Measurements from ENCODE around the gene S100A11. TPM values are rescaled to one million over a fixed set of nuclear protein-coding genes. Genes with fewer than 3 reads are reported as not detected.

S100A11 gene
- total RNA-seq, 1 experiment from 2014 or later: 474 TPM

DNA sequence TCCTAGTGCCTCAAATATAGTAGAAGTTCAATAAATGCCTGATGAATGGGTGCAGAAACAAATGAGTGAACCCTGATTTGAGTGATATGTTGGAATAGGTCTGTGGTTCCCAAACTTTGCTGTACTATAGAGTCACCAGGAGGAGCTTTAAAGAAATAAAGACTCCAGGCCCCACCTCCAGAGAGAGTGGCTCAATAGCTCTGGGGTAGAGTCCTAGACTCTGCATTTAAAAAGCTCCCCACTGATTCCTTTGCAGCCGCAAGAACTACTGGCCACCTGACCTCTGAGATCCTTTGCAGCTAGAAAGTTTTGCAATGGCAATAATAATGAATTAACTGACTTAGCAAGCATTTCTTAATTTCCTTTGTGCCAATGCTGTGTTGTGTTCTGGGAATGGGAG lies 31.1 kb upstream of the S100A11 start:
- ChIA-PET POLR2A (no interaction called here), CTCF (no interaction called here)
- intact Hi-C loops (cut with micrococcal nuclease; ENCODE audit: unreplicated experiment) (no loop called here), in situ Hi-C loops (cut with HindIII; ENCODE audit: low pct_unique_long_range_greater_than_20kb, low sequenced_read_pairs) (no loop called here)
- Histone ChIP-seq H3K27me3 (ENCODE audit: control insufficient read depth, insufficient read depth, low read length) (no peaks in the 10 kb centered on the region; the same call in 1 of the 2 replicates), H3K9me3 (ENCODE audit: control insufficient read depth, insufficient read depth, low read depth, low read length) (no peaks in the 10 kb centered on the region), H3K4me3 (ENCODE audit: low read depth in 2 of 2, low read length in 2 of 2) (no peak overlapping the region), H3K27ac (ENCODE audit: low read length) (no peak overlapping the region), H3K4me1 (ENCODE audit: control insufficient read depth, insufficient read depth, low read length) (no peaks in the 10 kb centered on the region), H3K36me3 (ENCODE audit: control insufficient read depth, insufficient read depth, low read length) (no peaks in the 10 kb centered on the region)
- TF ChIP-seq, protein P1, sequence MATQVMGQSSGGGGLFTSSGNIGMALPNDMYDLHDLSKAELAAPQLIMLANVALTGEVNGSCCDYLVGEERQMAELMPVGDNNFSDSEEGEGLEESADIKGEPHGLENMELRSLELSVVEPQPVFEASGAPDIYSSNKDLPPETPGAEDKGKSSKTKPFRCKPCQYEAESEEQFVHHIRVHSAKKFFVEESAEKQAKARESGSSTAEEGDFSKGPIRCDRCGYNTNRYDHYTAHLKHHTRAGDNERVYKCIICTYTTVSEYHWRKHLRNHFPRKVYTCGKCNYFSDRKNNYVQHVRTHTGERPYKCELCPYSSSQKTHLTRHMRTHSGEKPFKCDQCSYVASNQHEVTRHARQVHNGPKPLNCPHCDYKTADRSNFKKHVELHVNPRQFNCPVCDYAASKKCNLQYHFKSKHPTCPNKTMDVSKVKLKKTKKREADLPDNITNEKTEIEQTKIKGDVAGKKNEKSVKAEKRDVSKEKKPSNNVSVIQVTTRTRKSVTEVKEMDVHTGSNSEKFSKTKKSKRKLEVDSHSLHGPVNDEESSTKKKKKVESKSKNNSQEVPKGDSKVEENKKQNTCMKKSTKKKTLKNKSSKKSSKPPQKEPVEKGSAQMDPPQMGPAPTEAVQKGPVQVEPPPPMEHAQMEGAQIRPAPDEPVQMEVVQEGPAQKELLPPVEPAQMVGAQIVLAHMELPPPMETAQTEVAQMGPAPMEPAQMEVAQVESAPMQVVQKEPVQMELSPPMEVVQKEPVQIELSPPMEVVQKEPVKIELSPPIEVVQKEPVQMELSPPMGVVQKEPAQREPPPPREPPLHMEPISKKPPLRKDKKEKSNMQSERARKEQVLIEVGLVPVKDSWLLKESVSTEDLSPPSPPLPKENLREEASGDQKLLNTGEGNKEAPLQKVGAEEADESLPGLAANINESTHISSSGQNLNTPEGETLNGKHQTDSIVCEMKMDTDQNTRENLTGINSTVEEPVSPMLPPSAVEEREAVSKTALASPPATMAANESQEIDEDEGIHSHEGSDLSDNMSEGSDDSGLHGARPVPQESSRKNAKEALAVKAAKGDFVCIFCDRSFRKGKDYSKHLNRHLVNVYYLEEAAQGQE (IDR thresholded peaks at IDR 0.05; ENCODE audit: insufficient read depth in 1 of 2, low read depth in 2 of 2, low read length in 1 of 2): no peak
- no peak for TF ChIP-seq TCF7L2 (IDR thresholded peaks at IDR 0.05; ENCODE audit: low read depth, low read length)
- TF ChIP-seq, protein P2, sequence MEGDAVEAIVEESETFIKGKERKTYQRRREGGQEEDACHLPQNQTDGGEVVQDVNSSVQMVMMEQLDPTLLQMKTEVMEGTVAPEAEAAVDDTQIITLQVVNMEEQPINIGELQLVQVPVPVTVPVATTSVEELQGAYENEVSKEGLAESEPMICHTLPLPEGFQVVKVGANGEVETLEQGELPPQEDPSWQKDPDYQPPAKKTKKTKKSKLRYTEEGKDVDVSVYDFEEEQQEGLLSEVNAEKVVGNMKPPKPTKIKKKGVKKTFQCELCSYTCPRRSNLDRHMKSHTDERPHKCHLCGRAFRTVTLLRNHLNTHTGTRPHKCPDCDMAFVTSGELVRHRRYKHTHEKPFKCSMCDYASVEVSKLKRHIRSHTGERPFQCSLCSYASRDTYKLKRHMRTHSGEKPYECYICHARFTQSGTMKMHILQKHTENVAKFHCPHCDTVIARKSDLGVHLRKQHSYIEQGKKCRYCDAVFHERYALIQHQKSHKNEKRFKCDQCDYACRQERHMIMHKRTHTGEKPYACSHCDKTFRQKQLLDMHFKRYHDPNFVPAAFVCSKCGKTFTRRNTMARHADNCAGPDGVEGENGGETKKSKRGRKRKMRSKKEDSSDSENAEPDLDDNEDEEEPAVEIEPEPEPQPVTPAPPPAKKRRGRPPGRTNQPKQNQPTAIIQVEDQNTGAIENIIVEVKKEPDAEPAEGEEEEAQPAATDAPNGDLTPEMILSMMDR (IDR thresholded peaks at IDR 0.05): no peak
- no peak for TF ChIP-seq SIN3A (IDR thresholded peaks at IDR 0.05; ENCODE audit: borderline replicate concordance, insufficient read depth, low read depth, low read length)
- no peak for TF ChIP-seq POLR2AphosphoS5 (IDR thresholded peaks at IDR 0.05; ENCODE audit: low read depth, low read length)
- ATAC-seq: no peak
- BruUV-seq (replicated peaks): no TSS peak
- no peak for DNase-seq (ENCODE audit: low read depth, low spot score)

DNA sequence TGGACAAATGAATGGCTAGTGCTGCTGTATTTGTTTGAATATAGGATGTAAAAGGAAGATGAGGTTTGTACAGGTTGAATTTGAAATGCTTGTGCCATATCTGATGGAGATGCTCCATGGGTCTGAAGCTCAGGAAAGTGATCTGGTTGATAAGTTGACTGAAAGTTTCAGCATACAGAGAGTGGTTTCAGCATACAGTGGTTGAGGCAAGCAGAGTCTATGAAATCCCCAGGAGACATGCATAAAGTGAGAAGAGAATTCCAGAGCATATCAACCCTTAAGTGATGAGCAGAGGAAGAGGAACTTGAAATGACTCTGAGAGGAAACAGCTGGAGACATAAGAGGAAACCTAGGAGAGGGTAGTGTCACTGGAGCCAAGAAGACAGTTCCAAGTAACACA lies 30.3 kb upstream of the S100A11 start:
- TF ChIP-seq, protein P1 (IDR thresholded peaks at IDR 0.05; ENCODE audit: insufficient read depth in 1 of 2, low read depth in 2 of 2, low read length in 1 of 2): no peak
- TF ChIP-seq TCF7L2 (IDR thresholded peaks at IDR 0.05; ENCODE audit: low read depth, low read length): no peak
- TF ChIP-seq SIN3A (IDR thresholded peaks at IDR 0.05; ENCODE audit: borderline replicate concordance, insufficient read depth, low read depth, low read length): no peak
- no peak for TF ChIP-seq POLR2AphosphoS5 (IDR thresholded peaks at IDR 0.05; ENCODE audit: low read depth, low read length)
- TF ChIP-seq, protein P2 (IDR thresholded peaks at IDR 0.05): no peak
- Histone ChIP-seq H3K4me1 (ENCODE audit: control insufficient read depth, insufficient read depth, low read length) (no peaks in the 10 kb centered on the region), H3K4me3 (ENCODE audit: low read depth in 2 of 2, low read length in 2 of 2) (no peak overlapping the region), H3K9me3 (ENCODE audit: control insufficient read depth, insufficient read depth, low read depth, low read length) (no peaks in the 10 kb centered on the region), H3K36me3 (ENCODE audit: control insufficient read depth, insufficient read depth, low read length) (no peaks in the 10 kb centered on the region), H3K27me3 (ENCODE audit: control insufficient read depth, insufficient read depth, low read length) (no peaks in the 10 kb centered on the region; the same call in 1 of the 2 replicates), H3K27ac (ENCODE audit: low read length) (no peak overlapping the region)
- POLR2A ChIA-PET: no interaction called here
- in situ Hi-C loops (cut with HindIII; ENCODE audit: low pct_unique_long_range_greater_than_20kb, low sequenced_read_pairs): no loop called here
- CTCF ChIA-PET: no interaction called here
- ATAC-seq (no peak), DNase-seq (ENCODE audit: low read depth, low spot score) (no peak)
- BruUV-seq (replicated peaks): no TSS peak
- intact Hi-C loops (cut with micrococcal nuclease; ENCODE audit: unreplicated experiment): no loop called here
